HG03135 (cell line): ENCODE data around the gene PDZD8.
A peak's percentile ranks its signal among the peaks of the same experiment; 100 is the strongest.

Source experiments
- ATAC-seq: cut with Tn5 transposase; IDR thresholded peaks from one replicate; pipeline ENCODE4 v1.9.1; 2021; ENCODE audit warnings: mild to moderate bottlenecking, moderate library complexity; ENCODE audit not compliant: unreplicated experiment

The PDZD8 gene

DNA sequence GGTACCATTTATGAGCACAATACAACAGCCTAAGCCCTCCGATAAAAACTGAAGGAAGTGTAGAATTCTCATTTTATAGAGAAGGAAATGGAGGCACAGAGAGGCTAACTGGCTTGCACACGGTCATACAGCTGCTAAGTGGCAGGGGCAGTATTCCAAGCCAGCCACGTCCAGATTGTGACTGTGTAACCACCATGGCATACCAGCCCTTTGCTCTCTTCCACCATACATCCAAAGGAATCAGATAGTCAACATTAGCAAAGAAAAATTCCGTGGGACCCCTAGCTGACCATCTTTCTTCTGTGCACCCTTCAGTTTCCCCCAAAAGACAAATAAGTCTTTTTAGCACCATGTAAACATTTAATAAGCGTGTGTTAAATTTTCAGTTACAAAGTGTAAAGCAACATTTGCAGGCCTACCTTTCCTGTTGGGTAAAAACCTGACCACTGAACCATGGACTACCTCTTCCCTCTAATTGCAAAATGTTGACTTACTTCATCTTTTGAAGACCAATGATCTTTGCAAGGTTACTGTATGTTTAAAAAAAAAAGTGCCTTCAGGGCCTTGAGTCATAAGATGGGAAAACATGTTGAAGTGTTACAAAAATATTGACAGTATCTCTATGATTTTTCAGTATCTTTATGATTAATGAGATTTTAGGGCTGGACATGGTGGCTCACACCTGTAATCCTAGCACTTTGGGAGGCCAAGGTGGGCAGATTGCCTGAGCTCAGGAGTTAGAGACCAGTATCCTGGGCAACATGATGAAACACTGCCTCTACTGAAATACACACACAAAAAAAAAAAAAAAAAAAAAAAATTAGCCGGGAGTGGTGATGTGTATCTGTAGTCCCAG lies 24.3 kb upstream of the PDZD8 start:
- no peak for ATAC-seq

DNA sequence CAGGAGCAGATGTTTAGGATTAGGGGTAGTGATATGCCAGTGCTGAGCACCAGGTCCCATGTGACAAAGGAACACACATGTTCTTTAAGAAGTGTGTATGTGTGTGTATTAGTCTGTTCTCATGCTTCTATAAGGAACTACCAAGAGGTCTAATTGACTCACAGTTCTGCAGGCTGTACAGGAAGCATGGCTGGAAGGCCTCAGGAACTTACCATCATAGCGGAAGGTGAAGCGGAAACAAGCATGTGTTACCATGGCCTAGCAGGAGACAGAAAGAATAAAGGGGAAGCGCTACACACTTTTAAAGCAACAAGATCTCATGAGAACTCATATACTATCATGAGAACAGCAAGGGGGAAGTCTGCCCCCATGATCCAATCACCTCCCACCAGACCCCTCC lies 22.8 kb upstream of the PDZD8 start:
- no peak for ATAC-seq

DNA sequence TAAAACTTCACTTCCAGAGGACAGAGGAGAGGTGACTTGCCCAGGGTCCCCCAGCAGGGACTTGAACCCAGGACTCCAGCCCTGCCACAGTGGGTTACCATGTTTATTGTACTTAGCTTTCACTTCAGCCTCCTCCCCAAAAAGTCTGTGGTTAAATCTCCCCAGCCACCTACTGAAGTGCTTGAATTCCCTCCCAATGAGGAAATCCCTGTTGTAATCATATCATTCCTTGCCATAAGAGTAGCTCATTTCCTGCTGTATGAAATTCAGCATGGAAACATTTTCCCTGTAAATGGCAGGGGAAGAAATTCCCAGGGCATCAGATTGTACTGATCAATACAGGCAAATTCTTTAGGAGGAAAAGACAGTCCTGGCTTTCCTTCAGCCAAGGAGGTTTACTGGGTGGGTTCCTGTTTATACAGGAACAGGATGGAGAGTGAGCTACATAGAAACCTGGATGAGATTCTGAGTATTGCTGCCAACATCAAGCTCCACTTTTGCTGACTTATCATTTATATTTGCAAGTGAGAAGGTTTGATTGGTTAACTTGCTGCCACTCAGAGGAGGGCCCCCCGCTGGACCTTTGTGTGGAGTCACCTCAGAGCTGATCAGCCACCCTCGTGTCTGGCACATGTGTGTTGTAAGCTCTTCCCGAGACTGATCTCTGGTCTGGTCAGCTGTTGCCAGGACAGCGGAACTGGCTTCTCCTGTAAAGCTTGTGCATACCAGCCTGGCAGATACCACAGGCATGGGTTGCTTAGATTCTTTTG lies 16.4 kb upstream of the PDZD8 start:
- no peak for ATAC-seq

DNA sequence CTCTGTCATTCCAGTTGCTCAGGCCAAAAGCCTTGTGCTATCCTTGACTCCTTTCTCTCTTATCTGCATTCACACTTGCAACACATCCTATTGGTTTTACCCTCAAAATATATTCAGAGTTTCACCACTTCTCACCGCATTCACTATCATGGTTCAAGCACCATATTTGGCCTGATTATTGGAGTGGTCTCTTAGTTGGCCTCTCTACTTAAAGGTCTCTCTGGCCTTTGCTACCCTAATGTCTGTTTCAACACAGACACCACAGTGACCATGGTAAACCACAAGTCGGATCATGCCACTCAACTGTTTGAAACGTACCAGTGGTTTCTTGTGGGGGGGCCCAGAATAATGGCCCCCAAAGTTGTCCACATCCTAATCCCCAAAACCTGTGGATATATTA lies 15.2 kb upstream of the PDZD8 start:
- ATAC-seq, result no peak

DNA sequence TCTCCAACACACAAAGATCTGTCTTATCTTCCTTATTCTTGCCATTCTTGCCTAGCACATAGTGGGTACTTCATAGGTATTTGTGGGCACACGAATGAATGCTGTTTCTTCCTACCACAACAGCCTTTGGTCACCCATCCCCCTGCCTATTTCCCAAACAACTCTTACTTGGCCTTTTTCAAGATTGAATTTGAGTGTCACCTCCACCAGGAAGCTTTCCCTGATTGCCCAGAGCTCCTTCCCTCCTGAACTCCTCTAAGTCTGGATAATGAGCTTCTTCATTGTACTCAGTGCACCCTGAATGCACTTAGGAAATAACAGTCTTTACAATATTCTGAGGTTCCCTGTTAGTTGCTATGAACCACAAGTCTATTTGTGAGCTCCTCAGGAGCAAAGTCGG lies 11.6 kb upstream of the PDZD8 start:
- ATAC-seq, result no peak

DNA sequence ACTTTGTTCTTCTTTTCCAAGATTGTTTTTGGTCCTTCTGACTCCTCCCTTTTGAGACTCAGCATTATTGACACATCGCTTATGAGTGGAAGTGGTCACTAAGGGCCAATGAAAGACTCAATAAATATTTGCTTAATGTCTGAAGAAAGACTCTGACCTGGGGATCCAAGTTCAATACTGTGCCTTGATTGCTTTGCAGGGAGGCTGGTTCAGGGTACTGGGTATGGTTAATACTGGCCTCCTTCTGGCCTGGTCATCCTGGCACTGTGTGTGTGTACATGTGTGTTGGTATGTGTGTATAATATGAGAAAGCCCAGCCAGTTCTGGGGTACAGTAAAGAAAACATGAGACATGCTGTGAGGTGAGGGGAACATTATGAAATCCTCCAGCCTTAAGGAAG lies 7.6 kb upstream of the PDZD8 start:
- no peak for ATAC-seq

DNA sequence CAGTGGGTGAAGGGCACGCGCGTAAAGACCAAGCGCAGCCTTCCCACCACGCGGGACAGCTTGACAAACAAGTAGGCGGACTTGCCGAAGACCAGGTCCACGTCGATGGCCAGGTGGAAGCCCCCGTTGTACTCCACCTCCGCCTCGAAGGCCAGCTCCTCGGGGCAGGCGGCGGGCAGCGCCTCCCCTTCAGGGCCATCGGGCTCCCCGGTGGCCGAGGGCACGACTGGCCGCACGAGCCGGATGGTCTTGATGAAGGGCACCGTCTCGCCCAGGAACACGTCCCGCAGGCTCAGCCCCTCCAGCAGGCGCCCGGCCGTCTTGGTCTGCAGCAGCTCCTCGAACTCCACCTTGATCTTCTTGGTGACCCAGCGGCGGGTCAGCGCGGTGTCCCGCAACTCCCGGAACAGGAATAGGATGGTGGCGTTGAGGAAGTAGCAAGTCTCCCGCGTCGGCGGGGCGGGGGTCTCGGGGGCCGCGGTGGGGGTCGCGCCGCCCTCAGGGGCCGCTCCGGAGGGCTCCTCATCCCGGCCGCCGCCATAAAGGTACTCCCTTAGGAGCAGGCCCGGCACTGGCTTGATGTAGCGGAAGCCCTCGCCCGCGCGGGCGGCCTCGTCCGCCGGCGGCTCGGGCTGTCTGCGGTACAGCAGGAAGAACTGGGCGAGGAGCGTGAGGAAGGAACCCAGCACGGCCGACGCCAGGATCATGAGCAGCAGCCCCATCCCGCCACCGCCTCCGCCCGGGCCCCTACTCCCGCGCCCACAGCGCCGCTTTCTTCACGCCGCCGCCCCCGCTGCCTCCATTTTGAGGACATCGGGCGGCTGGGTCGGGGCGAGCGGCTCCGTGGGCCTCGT lies 507 bp downstream of the PDZD8 start:
- ATAC-seq, result peak; percentile 34

DNA sequence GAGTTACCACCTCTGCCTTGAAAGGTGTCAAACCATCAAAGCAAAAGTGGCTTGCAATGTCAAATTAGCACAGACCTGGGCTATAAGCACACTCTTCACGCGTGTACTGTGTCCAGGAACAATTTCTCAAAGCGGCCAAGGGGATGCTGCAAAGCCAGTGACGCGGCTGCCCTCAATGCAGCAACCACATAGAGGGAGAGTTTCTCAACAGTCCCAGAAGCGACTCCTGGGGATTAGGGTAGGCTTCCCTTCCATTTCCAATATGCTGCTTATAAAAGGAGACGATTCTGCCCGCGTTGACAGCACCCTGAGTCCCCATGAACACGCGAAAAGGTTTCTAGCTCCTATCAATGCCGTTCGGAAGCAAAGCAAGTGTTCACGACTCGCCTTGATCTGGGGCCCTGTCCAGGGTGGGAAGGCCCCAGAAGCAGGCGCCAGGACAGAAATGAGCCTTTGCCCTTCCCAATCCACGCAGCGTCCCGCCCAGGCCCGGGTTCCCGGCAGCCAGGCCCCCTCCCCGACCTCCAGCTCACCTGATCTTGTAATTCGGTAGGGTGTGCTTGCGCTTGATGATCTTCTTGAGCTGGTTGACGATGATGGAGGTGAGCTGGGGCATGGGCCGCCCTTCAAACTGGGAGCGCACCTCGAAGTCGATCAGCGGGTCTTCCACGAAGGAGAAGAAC lies 1.3 kb downstream of the PDZD8 start:
- no peak for ATAC-seq

DNA sequence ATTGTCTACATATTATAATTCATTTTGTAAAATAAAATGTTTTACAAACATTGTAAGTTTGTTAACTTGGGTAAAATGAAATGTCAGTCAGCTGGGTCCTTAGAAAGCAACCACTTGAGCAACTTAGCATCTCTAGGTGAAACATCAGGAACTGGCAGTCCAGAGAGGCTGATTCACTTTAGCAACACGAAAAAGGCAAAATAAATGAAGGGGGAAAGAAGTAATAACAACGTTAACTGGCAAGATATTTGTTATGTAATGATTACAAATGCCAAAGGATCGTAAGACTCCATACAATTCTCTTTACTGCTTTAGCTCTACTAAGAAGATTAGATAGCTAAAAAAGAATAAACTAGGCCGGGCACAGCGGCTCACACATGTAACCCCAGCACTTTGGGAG lies 5.0 kb downstream of the PDZD8 start:
- ATAC-seq, result no peak

DNA sequence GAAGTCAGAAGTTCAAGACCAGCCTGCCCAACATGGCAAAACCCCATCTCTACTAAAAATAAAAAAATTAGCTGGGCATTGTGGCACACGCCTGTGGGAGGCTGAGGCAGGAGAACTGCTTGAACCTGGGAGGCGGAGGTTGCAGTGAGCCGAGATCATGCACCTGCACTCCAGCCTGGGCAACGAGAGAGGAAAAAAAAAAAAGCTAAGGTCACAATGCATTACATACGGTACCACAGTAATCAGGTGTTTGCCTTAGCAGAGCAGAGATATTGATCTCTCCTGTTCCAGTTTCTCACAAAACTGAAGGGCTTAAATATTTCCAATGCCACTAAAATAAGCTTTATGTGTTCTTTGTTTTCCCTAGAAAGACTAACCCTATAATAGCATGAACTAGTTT lies 7.5 kb downstream of the PDZD8 start:
- no peak for ATAC-seq

DNA sequence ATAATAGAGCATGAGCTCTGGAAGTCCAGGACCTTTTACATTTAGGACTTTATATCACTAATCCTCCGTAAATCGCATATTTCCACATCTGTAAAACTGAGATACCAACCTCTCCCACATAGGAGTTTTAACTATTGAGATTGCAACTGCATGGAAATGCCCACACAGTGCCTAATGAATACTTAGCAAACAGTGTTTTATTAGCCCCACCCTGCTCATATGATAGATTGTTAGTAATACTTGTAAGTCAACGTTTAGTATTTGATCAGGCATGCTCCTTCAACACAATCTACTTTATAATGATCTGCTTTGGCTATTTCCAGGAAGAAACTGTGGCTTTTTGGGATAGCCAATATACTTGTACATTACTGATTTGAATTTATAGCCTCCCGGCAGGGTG lies 8.5 kb downstream of the PDZD8 start:
- no peak for ATAC-seq

DNA sequence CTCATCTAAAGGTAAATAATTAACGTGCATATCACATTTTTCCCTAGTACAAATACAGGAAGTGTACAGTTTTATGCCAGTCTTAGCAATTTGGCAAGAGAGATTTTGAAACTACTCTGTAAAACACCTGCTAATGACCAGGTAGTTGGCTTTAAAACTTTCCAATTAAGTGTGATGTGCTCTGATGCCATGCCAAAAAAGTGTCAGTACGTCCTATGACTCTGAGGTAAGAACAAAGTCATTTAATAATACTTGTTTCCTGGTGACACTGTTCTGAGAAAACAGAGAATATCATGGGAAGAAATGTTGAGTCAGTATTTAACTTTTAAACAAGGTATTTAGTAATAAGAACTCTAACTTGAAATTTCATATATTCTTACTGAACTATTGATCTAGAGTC lies 9.6 kb downstream of the PDZD8 start:
- no peak for ATAC-seq

DNA sequence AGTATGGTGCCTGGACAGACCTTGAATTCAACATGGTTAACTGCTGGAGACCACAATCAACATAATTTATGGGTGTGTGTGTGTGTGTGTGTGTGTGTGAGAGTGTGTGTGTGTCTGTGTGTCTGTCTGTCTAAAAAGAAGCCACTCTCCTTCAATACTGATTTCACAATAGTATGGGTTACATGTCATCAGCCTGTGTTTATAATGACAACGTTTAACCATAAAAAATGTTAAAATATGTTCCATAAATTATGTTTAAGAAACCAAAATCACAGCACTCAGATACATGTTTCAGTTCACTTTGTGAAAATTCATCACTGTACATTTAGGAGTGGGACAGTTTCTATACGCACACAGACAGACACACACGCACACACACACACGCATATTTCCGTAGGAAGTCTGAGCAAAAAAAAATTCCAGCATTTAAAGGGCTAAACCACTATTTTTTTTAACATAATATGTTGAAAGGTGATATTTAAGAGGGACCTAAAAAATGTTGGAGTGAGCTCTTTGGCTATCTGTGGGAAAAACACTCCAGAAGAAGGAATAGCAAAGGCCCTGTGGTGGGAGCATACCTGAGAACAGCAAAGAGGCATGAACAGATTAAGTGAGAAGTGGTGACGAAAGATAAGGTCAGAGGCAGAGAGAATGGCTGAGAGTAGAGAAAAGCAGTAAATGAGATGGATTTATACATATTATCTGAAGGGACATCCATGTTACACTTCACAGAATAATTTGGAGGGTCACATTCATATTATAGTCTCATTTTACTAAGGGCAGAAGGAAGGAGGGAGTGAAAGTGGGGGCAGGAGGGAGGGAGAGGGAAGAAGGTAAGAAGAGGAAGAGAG lies 10.9 kb downstream of the PDZD8 start:
- no peak for ATAC-seq

DNA sequence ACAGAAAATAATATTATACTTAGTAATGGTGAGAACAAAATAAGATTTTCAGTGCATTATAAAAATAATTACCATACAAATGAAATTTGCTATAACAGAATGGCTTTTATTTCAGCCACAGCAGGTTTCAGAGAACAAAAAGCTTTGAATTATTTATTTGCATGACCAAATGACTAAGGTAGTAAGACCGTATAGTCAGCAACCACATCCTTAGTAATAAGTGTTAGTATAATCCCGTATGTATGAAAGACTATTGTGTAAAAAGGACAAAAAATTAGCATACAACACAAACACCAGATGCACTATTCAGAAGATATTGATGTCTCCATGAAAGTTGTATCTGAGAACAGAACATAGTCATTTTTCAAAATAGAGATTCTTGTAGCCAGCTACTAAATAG lies 12.2 kb downstream of the PDZD8 start:
- ATAC-seq, result peak; percentile 44

DNA sequence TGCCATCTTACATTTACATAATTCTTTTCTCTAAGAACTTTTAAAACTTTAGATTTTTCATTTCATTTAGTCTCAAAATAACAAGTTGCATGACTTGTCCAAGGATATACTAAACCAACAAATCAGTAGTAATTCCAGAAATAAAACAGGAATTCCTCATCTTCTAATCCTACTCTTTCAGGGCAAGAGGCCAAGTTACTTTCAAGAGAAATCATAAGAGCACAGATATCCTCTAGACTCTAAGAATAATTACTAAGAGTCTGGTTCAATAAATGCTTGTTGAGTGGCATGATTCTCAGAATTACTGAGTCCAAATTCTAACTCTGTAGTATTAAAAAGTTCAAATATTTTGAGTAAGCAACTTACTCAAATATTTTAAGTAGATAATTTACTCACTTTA lies 12.9 kb downstream of the PDZD8 start:
- no peak for ATAC-seq

DNA sequence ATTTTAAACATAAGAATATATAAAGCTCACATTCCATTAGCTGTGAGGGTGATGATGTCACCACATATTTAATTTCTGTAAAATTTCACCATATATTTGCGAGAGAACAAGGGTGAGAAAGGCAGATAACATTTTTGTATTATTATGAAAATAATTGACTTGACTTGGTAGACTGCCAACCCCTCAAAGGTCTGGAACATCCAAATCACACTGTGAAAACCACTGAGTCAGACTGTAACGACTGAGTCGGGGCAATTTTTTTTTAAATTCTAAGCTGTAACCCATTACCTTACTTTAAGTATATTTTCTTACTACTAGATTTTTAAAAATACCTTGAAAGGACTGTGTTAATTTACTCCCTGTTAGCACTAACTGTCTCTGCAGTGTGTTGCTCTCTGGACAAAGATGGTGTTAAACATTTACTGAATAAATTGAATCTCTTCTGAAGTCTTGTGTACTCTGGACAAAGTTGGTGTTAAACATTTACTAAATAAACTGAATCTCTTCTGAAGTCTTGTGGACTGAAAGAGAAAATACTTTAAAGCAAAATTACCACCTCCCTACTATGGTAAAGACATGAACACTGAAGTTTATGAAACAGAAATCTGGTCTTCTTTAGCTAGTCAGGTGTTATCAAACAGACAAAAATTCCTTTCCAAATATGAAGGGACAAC lies 14.1 kb downstream of the PDZD8 start:
- peak; percentile 61 for ATAC-seq

DNA sequence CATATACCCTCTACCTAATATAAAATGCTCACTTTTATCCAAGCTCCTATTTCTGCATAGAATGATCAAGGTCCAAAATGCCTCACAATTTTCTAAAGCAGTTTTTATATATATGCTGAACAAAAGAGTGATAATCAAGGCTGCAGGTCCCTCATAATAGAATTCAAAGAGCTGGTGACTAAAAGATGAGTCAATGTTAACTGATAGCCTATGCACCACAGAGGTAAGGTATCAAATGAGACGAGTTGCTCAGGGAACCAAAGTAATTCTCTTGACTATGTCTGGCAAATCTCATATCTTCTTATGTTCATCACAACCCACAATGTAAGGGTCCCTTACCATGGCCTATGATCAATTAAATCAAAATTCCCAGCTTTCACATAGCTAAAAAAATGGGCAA lies 15.2 kb downstream of the PDZD8 start:
- no peak for ATAC-seq

DNA sequence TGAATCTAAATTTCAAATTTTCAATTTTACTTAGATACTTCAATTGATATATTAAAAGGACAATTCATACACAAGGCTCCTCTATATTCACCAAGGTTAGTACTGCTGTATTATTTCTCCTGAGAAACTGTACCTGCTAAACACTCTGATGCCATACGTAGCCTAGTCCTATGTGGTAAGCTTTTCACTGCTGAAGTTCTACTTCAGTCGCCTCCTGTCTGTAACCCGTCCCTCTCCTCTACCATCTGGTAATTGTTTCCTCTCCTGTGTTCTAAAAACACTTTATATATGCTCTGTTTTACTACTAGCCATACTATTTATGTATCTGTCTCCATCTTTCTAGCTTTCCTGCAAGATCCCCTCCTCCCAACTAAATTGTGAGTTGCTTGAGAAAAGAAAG lies 20.2 kb downstream of the PDZD8 start:
- ATAC-seq, result no peak

DNA sequence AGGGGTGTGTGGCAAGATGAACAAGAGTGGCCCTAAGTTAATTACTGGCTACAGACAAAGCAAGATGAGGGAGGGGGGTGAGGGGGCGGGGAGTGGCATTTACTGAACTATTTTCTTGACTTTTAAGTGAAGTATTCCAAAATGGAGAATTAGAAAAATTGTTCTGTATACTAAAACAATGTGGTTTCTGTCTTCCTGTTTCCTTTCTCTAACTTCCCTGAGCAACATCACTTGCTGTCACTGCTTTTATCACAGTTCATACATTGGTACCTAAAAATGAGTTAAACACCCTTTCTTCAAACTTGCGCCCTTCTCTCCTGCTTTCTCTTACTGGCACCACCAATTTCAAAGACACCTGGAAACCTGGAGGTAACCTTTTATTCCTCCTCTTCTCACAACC lies 21.6 kb downstream of the PDZD8 start:
- no peak for ATAC-seq
